IMR-90 (cell line): ENCODE measurements around the gene GTF2I. TPM values are rescaled to one million over a fixed set of nuclear protein-coding genes. Genes with fewer than 3 reads are reported as not detected.

Experiments
- ATAC-seq: fragments of 200-7000 bp; cut with Tn5 transposase; 2 replicates; pipeline ENCODE4 v1.9.1; 2020; ENCODE audit warnings: low read depth, mild to moderate bottlenecking, moderate library complexity
- BruUV-seq: library from RNA; stranded (reverse); fragments of 400-500 nt; replicated peaks from 2 replicates; lab custom pipeline; 2021; lab: Mats Ljungman, UMichigan
- CTCF ChIA-PET: fragments of 300-600 bp; formaldehyde crosslinking; extraction: SDS; loops from one replicate; lab custom pipeline; 2021; ENCODE audit warnings: antibody characterized with exemption; lab: Yijun Ruan, JAX
- POLR2A ChIA-PET: fragments of 300-600 bp; sonication (Branson Sonifier 250); formaldehyde crosslinking; loops from one replicate; lab custom pipeline; 2022; ENCODE audit warnings: antibody characterized with exemption; ENCODE audit not compliant: unreplicated experiment; lab: Charles Lee
- DNase-seq: peaks from one replicate; pipeline ENCODE4 v3.0.0; 2013
- H2AFZ ChIP-seq: replicated peaks from 2 replicates; pipeline ENCODE3; 2013; ENCODE audit warnings: low read length, mild to moderate bottlenecking; ENCODE audit not compliant: poor library complexity
- H2AK5ac ChIP-seq: 2 replicates; pipeline ENCODE4 v1.6.1; 2013; ENCODE audit warnings: low read depth, low read length, inconsistent platforms
- H2AK9ac ChIP-seq: replicated peaks from 2 replicates; pipeline ENCODE3; 2013; ENCODE audit warnings: mild to moderate bottlenecking, low read depth, low read length, moderate library complexity; ENCODE audit not compliant: poor library complexity
- H2BK120ac ChIP-seq: 2 replicates; pipeline ENCODE4 v1.6.1; 2013; ENCODE audit warnings: low read depth, low read length, inconsistent platforms
- H2BK15ac ChIP-seq: 3 replicates; pipeline ENCODE4 v1.6.1; 2013; ENCODE audit warnings: low read depth, low read length, inconsistent platforms
- H2BK20ac ChIP-seq: 2 replicates; pipeline ENCODE4 v1.6.1; 2013; ENCODE audit warnings: low read depth, mild to moderate bottlenecking, inconsistent platforms, low read length, moderate library complexity
- H2BK5ac ChIP-seq: 2 replicates; pipeline ENCODE4 v1.6.1; 2013; ENCODE audit warnings: mild to moderate bottlenecking, low read depth, low read length, inconsistent platforms; ENCODE audit not compliant: poor library complexity, severe bottlenecking
- H3K14ac ChIP-seq: replicated peaks from 2 replicates; pipeline ENCODE4 v1.6.1; 2013; ENCODE audit warnings: low read depth, low read length, inconsistent platforms
- H3K18ac ChIP-seq: 2 replicates; pipeline ENCODE4 v1.6.1; 2013; ENCODE audit warnings: low read depth, low read length, control low read depth
- H3K23ac ChIP-seq: 2 replicates; pipeline ENCODE4 v1.6.1; 2013; ENCODE audit warnings: low read depth, low read length, inconsistent platforms
- H3K27ac ChIP-seq: 2 replicates; pipeline ENCODE4 v1.5.1; 2013; ENCODE audit warnings: mild to moderate bottlenecking, control low read depth, low read length; ENCODE audit not compliant: insufficient read depth
- H3K27me3 ChIP-seq: 2 replicates; pipeline ENCODE4 v1.6.1; 2013; ENCODE audit warnings: low read length; ENCODE audit not compliant: control insufficient read depth, insufficient read depth
- H3K36me3 ChIP-seq: 2 replicates; pipeline ENCODE4 v1.6.1; 2013; ENCODE audit warnings: low read length, mixed read lengths; ENCODE audit not compliant: control insufficient read depth, insufficient read depth
- H3K4ac ChIP-seq: 2 replicates; pipeline ENCODE4 v1.6.1; 2013; ENCODE audit warnings: low read depth, low read length, inconsistent platforms
- H3K4me1 ChIP-seq: 2 replicates; pipeline ENCODE4 v1.6.1; 2013; ENCODE audit warnings: low read length, mixed read lengths; ENCODE audit not compliant: control insufficient read depth, insufficient read depth
- H3K4me2 ChIP-seq: 2 replicates; pipeline ENCODE4 v1.6.1; 2013; ENCODE audit warnings: low read depth, mild to moderate bottlenecking, control low read depth, low read length, moderate library complexity
- H3K4me3 ChIP-seq: 2 replicates; pipeline ENCODE4 v1.5.1; 2013; ENCODE audit warnings: low read depth, mild to moderate bottlenecking, control low read depth, low read length, moderate library complexity; ENCODE audit not compliant: insufficient read depth
- H3K56ac ChIP-seq: 2 replicates; pipeline ENCODE4 v1.6.1; 2013; ENCODE audit warnings: low read length, inconsistent platforms; ENCODE audit not compliant: insufficient read depth; ENCODE audit errors: extremely low read depth
- H3K79me1 ChIP-seq, 2 experiments: 2 replicates each; pipeline ENCODE4 v1.6.1; 2013; ENCODE audit warnings: low read length in 2 of 2, inconsistent platforms in 1 of 2, low read depth in 1 of 2
- H3K9ac ChIP-seq: 2 replicates; pipeline ENCODE4 v1.6.1; 2013; ENCODE audit warnings: low read depth, low read length, control low read depth
- H3K9me1 ChIP-seq: 2 replicates; pipeline ENCODE4 v1.6.1; 2013; ENCODE audit warnings: low read length, inconsistent platforms; ENCODE audit not compliant: insufficient read depth
- H3K9me3 ChIP-seq: 2 replicates; pipeline ENCODE4 v1.6.1; 2013; ENCODE audit warnings: low read length; ENCODE audit not compliant: control insufficient read depth, insufficient read depth
- H4K20me1 ChIP-seq: 2 replicates; pipeline ENCODE4 v1.6.1; 2013; ENCODE audit warnings: low read length, inconsistent platforms; ENCODE audit not compliant: insufficient read depth
- H4K5ac ChIP-seq: 2 replicates; pipeline ENCODE4 v1.6.1; 2013; ENCODE audit warnings: mild to moderate bottlenecking, low read depth, low read length, control low read depth
- H4K8ac ChIP-seq, 2 experiments: 2 replicates each; pipeline ENCODE4 v1.6.1; 2013; ENCODE audit warnings: low read depth in 2 of 2, low read length in 2 of 2, control low read depth in 1 of 2, inconsistent platforms in 1 of 2
- H4K91ac ChIP-seq: 2 replicates; pipeline ENCODE4 v1.6.1; 2013; ENCODE audit warnings: low read depth, low read length, inconsistent platforms; ENCODE audit not compliant: insufficient read depth
- CHD1 ChIP-seq: IDR thresholded peaks from 2 replicates; pipeline ENCODE4 v1.6.1; 2012; ENCODE audit warnings: low read depth, low read length, improper control_type of control experiment
- ELK1 ChIP-seq: fragments of 150-350 bp; IDR thresholded peaks from 2 replicates; pipeline ENCODE4 v1.6.1; 2016; ENCODE audit warnings: low read depth, mild to moderate bottlenecking, low read length, moderate library complexity, borderline replicate concordance
- SMC3 ChIP-seq: fragments of 150-350 bp; IDR thresholded peaks from 2 replicates; pipeline ENCODE4 v1.6.1; 2016; ENCODE audit warnings: low read depth, mild to moderate bottlenecking, antibody characterized with exemption, low read length, moderate library complexity
- WGBS, 2 experiments: methylation state at CpG; one replicate each; pipeline versions ENCODE4 v1.1.5 to v1.1.7; 2013; ENCODE audit warnings: missing lambda C conversion rate in 2 of 2; ENCODE audit not compliant: insufficient read length in 1 of 2; ENCODE audit errors: extremely low coverage in 2 of 2; 5-methylcytosine and 5-hydroxymethylcytosine counted together
- dilution Hi-C: fragments of 300-500 bp; cut with HindIII; formaldehyde crosslinking; loops from one replicate; pipeline ENCODE4 v1.14.3; 2018; ENCODE audit warnings: low sequenced_read_pairs; ENCODE audit not compliant: unreplicated experiment
- in situ Hi-C: fragments of 300-500 bp; cut with MboI; formaldehyde crosslinking; loops from 3 replicates; pipeline ENCODE4 v1.14.3; 2019; ENCODE audit warnings: low sequenced_read_pairs, inconsistent platforms, mixed read lengths
- intact Hi-C: fragments of 100-400 bp; cut with micrococcal nuclease; formaldehyde crosslinking; loops from 2 replicates; pipeline ENCODE4 v1.10.0; 2022
- polyA plus RNA-seq, 3 experiments: library from polyadenylated mRNA; depleted of rRNA; stranded (reverse); fragments of >200 nt; gene quantifications; 2 replicates each; pipeline ENCODE4 v1.2.3, GENCODE V29; 2012; ENCODE audit warnings: low replicate concordance in 1 of 3
- total RNA-seq: library from RNA; depleted of rRNA; stranded (reverse); fragments of >200 nt; gene quantifications from 2 replicates; pipeline ENCODE4 v1.2.3, GENCODE V29; 2012

The GTF2I gene
- total and polyA plus RNA-seq, 2 of the 4 experiments (the other 2 are of a cell fraction): 46.4 to 88.8 TPM

GRCh38 chr7:74654811-74655210, 2.7 kb upstream of the GTF2I start:
- H3K9me3 ChIP-seq: no peaks in the 10 kb centered on the region
- peaks cover 13% of the 10 kb centered on the region for H4K20me1 ChIP-seq
- no peak overlapping the region for H4K91ac ChIP-seq
- H2AK5ac ChIP-seq: peak overlapping the region; percentile 37; the same call in 1 of the 2 replicates
- peak overlapping the region; percentile 30 for H2AK9ac ChIP-seq
- 86% methylated on average over 4 of the region's 5 CpGs; no CpG with 5 or more reads in 1 of the 2 experiments for WGBS, 2 experiments
- TF ChIP-seq ELK1 (no peak), SMC3 (no peak), CHD1 (no peak)
- no peak overlapping the region for H3K23ac ChIP-seq
- no peak overlapping the region for H2AFZ ChIP-seq
- H3K4me3 ChIP-seq: no peak overlapping the region
- in situ Hi-C loops: loop anchor here (5.0 kb wide), 1 partner anchor 48 kb away; no protein-coding TSS in a partner anchor
- H4K5ac ChIP-seq: no peak overlapping the region
- no peak for ATAC-seq
- no peak overlapping the region for H2BK120ac ChIP-seq
- no peaks in the 10 kb centered on the region for H3K27me3 ChIP-seq
- DNase-seq: no peak
- CTCF ChIA-PET: no interaction called here
- H3K18ac ChIP-seq: no peak overlapping the region
- no peak overlapping the region for H3K9ac ChIP-seq
- peaks cover 3% of the 10 kb centered on the region for H3K36me3 ChIP-seq
- intact Hi-C loops: loop anchor here (5.0 kb wide), 1 partner anchor 38 kb away; no protein-coding TSS in a partner anchor
- peak overlapping the region; percentile 32; the same call in 1 of the 3 replicates for H2BK15ac ChIP-seq
- 0 out of 2 replicates have a peak, but pooled peaks cover 3% of the 10 kb centered on the region for H3K9me1 ChIP-seq
- no peak overlapping the region for H3K14ac ChIP-seq
- H4K8ac ChIP-seq: 0 out of 4 replicates have a peak overlapping the region, but pooled peaks have one; percentile 12 to 45
- H3K56ac ChIP-seq: no peak overlapping the region
- dilution Hi-C loops: no loop called here
- H3K4ac ChIP-seq: no peak overlapping the region
- H2BK20ac ChIP-seq: no peak overlapping the region
- POLR2A ChIA-PET: no interaction called here
- no TSS peak for BruUV-seq
- H3K27ac ChIP-seq: no peak overlapping the region
- peaks cover 14% of the 10 kb centered on the region for H3K4me1 ChIP-seq
- H3K79me1 ChIP-seq: peaks cover 3 to 12% of the 10 kb centered on the region in 2 experiments; a peak in 2 of 4 replicates
- H2BK5ac ChIP-seq: no peak overlapping the region
- no peak overlapping the region for H3K4me2 ChIP-seq
